ENCODE data around the gene FBXL13. TPM values are rescaled to one million over a fixed set of nuclear protein-coding genes. Genes with fewer than 3 reads are reported as not detected.
"Not testable (repeated sequence)": the region's sequence is repeated elsewhere in the genome, so short reads cannot be mapped to it uniquely, and the experiment has no call there.

Gene FBXL13
- total RNA-seq, 1 experiment from 2014 or later: 0.35 TPM

DNA sequence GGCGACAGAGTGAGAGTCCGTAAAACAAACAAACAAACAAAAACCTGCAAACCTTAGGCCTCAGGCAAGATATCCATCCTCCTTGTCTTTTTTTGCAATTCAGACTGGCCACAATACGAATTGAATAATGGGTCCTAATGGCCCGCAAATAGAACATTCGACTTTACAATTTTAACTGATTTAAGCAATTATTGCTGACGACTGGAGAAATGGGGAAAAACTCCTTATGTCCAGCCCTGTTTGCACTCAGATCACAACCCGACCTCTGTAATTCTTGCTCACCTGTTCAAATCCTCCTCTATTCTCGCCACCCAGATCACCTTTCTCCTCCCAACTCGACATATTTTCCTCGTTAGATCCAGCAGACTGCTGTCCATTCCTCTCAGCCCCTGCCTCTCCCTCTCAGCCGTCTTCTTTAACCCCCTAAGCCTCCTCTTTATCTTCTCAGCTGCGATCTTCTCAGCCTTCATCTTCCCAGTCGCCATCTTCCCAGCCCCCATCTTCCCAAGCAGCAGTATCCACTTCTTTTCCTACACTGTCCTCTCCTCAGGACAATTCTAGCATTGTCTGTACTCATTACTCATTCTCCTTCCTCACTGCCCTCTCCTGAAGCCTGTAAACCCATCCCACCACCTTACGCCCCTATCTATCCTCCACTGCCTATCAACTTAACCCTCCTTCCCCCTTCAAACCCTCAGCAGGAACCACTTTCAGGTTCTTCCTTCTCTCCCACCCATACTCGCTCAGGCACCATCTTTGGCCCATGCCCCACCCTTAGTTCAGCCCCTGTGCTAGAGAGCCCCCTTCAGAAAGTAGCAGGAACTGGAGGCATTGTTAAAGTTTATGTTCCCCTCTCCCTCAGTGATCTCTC, 100.0 kb downstream of the FBXL13 start:
- no peaks in the 10 kb centered on the region for H3K36me3 Mint-ChIP-seq (ENCODE audit: insufficient read depth, unreplicated experiment)
- POLR2A ChIA-PET: no interaction called here
- no TSS peak for BruUV-seq (replicated peaks)
- DNase-seq (ENCODE audit: unreplicated experiment): no peak
- H3K4me1 Mint-ChIP-seq (ENCODE audit: insufficient read depth, unreplicated experiment): peaks cover 9% of the 10 kb centered on the region
- TF ChIP-seq, protein P1, sequence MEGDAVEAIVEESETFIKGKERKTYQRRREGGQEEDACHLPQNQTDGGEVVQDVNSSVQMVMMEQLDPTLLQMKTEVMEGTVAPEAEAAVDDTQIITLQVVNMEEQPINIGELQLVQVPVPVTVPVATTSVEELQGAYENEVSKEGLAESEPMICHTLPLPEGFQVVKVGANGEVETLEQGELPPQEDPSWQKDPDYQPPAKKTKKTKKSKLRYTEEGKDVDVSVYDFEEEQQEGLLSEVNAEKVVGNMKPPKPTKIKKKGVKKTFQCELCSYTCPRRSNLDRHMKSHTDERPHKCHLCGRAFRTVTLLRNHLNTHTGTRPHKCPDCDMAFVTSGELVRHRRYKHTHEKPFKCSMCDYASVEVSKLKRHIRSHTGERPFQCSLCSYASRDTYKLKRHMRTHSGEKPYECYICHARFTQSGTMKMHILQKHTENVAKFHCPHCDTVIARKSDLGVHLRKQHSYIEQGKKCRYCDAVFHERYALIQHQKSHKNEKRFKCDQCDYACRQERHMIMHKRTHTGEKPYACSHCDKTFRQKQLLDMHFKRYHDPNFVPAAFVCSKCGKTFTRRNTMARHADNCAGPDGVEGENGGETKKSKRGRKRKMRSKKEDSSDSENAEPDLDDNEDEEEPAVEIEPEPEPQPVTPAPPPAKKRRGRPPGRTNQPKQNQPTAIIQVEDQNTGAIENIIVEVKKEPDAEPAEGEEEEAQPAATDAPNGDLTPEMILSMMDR (IDR thresholded peaks at IDR 0.05; ENCODE audit: unreplicated experiment): no peak
- no peak overlapping the region for H3K27ac Mint-ChIP-seq (ENCODE audit: low read depth, unreplicated experiment)
- H3K27me3 Mint-ChIP-seq (ENCODE audit: insufficient read depth, unreplicated experiment): no peaks in the 10 kb centered on the region
- H3K9me3 Mint-ChIP-seq (ENCODE audit: unreplicated experiment): peaks cover 6% of the 10 kb centered on the region
- CTCF ChIA-PET: no interaction called here
- intact Hi-C loops (cut with micrococcal nuclease): no loop called here
- no peak overlapping the region for H3K4me3 Mint-ChIP-seq (ENCODE audit: unreplicated experiment)

DNA sequence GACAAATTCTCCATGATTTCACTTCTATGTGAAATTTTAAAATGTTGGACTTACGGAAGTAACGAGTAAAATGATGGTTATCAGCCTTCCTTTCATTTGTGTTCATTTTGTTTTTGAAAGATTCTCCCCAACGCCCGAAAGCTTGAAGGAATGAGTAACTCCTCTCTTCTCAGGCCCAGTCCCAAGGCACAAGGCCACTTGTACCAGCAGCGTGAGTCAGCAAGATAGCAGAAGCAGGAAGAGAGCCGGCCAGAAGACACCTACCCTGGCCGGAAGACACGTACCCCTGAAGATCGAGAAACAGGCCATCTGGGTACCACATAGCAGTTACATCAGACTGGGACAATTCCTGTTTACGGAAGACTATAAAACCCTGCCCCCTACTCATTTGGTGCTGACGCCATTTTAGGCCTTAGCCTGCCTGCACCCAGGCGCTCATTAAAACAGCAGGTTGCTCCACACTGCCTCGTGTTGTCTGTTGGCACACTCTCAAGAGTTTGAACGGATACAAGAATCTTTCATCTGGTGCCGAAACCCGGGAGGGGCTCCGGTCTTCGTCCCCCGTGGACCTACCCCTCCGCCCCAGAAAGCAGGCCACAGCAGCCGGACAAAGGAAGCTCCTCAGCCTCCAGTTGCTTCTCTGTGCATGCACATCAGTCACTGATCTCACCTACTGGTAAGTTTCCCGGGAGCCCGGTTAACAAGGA, 101.3 kb downstream of the FBXL13 start:
- no peak overlapping the region for H3K4me3 Mint-ChIP-seq (ENCODE audit: unreplicated experiment)
- no TSS peak for BruUV-seq (replicated peaks)
- H3K36me3 Mint-ChIP-seq (ENCODE audit: insufficient read depth, unreplicated experiment): no peaks in the 10 kb centered on the region
- POLR2A ChIA-PET: no interaction called here
- no peaks in the 10 kb centered on the region for H3K27me3 Mint-ChIP-seq (ENCODE audit: insufficient read depth, unreplicated experiment)
- DNase-seq (ENCODE audit: unreplicated experiment): no peak
- intact Hi-C loops (cut with micrococcal nuclease): no loop called here
- H3K9me3 Mint-ChIP-seq (ENCODE audit: unreplicated experiment): peaks cover 6% of the 10 kb centered on the region
- CTCF ChIA-PET: no interaction called here
- peaks cover 3% of the 10 kb centered on the region for H3K4me1 Mint-ChIP-seq (ENCODE audit: insufficient read depth, unreplicated experiment)
- TF ChIP-seq, protein P1 (IDR thresholded peaks at IDR 0.05; ENCODE audit: unreplicated experiment): no peak
- H3K27ac Mint-ChIP-seq (ENCODE audit: low read depth, unreplicated experiment): no peak overlapping the region

GRCh38 chr7:102967798-102968197, 106.8 kb downstream of the FBXL13 start:
- ChIA-PET POLR2A (no interaction called here), CTCF (no interaction called here)
- Mint-ChIP-seq H3K4me1 (ENCODE audit: insufficient read depth, unreplicated experiment) (no peaks in the 10 kb centered on the region), H3K36me3 (ENCODE audit: insufficient read depth, unreplicated experiment) (no peaks in the 10 kb centered on the region), H3K9me3 (ENCODE audit: unreplicated experiment) (no peaks in the 10 kb centered on the region), H3K27me3 (ENCODE audit: insufficient read depth, unreplicated experiment) (no peaks in the 10 kb centered on the region), H3K27ac (ENCODE audit: low read depth, unreplicated experiment) (no peak overlapping the region), H3K4me3 (ENCODE audit: unreplicated experiment) (no peak overlapping the region)
- no peak for DNase-seq (ENCODE audit: unreplicated experiment)
- TF ChIP-seq, protein P1 (IDR thresholded peaks at IDR 0.05; ENCODE audit: unreplicated experiment): no peak
- no TSS peak for BruUV-seq (replicated peaks)
- intact Hi-C loops (cut with micrococcal nuclease): no loop called here

DNA sequence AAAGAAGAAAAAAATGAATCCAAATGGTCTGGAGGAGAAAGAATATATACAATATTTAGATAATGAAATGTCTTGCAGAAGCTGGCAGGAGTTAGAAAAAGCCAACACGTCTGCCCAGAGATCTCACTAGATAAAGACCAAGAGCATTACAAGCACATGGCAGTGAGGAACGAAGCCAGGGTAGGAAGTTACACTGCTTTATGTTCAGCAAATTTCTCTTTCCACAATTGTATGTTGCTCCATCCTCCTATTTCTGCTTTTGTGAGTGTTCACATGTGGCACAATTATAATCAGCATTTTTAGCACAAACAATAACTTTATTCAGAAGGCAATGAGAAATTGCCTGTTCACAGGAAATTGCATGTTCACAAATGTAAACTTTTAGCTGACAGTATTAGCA, 108.1 kb downstream of the FBXL13 start:
- no peak for DNase-seq (ENCODE audit: unreplicated experiment)
- Mint-ChIP-seq H3K9me3 (ENCODE audit: unreplicated experiment) (no peaks in the 10 kb centered on the region), H3K4me3 (ENCODE audit: unreplicated experiment) (no peak overlapping the region), H3K27ac (ENCODE audit: low read depth, unreplicated experiment) (no peak overlapping the region), H3K27me3 (ENCODE audit: insufficient read depth, unreplicated experiment) (no peaks in the 10 kb centered on the region), H3K36me3 (ENCODE audit: insufficient read depth, unreplicated experiment) (no peaks in the 10 kb centered on the region), H3K4me1 (ENCODE audit: insufficient read depth, unreplicated experiment) (no peaks in the 10 kb centered on the region)
- TF ChIP-seq, protein P1 (IDR thresholded peaks at IDR 0.05; ENCODE audit: unreplicated experiment): no peak
- intact Hi-C loops (cut with micrococcal nuclease): no loop called here
- CTCF ChIA-PET: no interaction called here
- POLR2A ChIA-PET: interaction anchor here (1.1 kb wide), 1 partner anchor 94 kb away, joined by 4 read pairs; no protein-coding TSS in a partner anchor
- no TSS peak for BruUV-seq (replicated peaks)

- DNase-seq (ENCODE audit: unreplicated experiment); H3K4me1 Mint-ChIP-seq (ENCODE audit: insufficient read depth, unreplicated experiment); H3K9me3 Mint-ChIP-seq (ENCODE audit: unreplicated experiment); H3K36me3 Mint-ChIP-seq (ENCODE audit: insufficient read depth, unreplicated experiment); H3K27ac Mint-ChIP-seq (ENCODE audit: low read depth, unreplicated experiment); CTCF ChIA-PET; H3K4me3 Mint-ChIP-seq (ENCODE audit: unreplicated experiment); intact Hi-C loops (cut with micrococcal nuclease); BruUV-seq (replicated peaks); H3K27me3 Mint-ChIP-seq (ENCODE audit: insufficient read depth, unreplicated experiment); POLR2A ChIA-PET: not testable (repeated sequence)
Measured at GRCh38 chr7:102961993-102962392, 112.6 kb downstream of the FBXL13 start.

- peaks cover 15% of the 10 kb centered on the region for H3K9me3 Mint-ChIP-seq (ENCODE audit: unreplicated experiment)
- POLR2A ChIA-PET; DNase-seq (ENCODE audit: unreplicated experiment); H3K4me3 Mint-ChIP-seq (ENCODE audit: unreplicated experiment); H3K27ac Mint-ChIP-seq (ENCODE audit: low read depth, unreplicated experiment); BruUV-seq (replicated peaks); CTCF ChIA-PET; H3K36me3 Mint-ChIP-seq (ENCODE audit: insufficient read depth, unreplicated experiment); intact Hi-C loops (cut with micrococcal nuclease); H3K27me3 Mint-ChIP-seq (ENCODE audit: insufficient read depth, unreplicated experiment); H3K4me1 Mint-ChIP-seq (ENCODE audit: insufficient read depth, unreplicated experiment): not testable (repeated sequence)
Measured at GRCh38 chr7:102958004-102958403, 116.6 kb downstream of the FBXL13 start.

All from MCF 10A (cell line).